Measurements from ENCODE around the gene LUC7L3.

DNA sequence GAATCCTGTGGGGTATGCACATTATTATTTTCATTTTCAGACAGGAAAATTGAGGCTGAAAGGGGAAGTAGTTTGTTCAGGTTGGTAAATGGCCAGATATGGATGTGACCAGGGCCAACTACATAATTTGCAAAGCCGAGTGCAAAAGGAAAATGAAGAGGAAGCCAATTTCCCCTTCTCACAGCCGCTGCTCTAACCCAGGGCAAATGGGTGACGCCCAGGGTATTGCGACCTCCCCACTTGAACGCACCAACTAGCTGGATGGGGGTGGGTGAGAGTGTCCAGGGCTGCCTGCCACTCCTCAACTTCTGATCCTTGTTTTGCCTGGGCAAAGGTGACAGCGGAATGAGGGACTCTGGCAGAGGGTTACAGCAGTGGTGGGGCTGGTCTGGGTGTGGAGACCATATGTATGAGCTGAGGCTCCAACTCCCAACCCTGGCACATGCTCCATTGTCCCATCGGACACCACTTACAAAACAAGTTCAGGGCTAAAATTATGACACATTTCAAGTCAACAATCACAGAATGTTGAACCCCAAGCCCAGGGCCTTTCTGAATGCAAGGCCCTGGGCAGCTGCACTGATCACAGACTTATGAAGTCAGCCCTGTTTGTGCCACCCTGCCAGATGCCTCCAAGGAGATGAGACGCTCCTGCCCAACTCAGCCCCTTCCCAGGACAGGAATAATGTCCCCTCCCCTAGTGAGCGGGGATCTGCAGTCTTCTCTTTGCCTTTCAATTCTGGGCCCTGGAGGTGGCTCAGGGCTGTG, 46.2 kb downstream of the LUC7L3 start:
- TF ChIP-seq GATA1 (IDR thresholded peaks at IDR 0.05; ENCODE audit: low read depth, low read length): no peak
- no peak for TF ChIP-seq POLR2A (IDR thresholded peaks at IDR 0.05; ENCODE audit: low read length)

Data from erythroblast (primary cell).